K562 (cell line): ENCODE data around the gene KLK2. TPM values are rescaled to one million over a fixed set of nuclear protein-coding genes. Genes with fewer than 3 reads are reported as not detected.

ENCODE experiments used
- BACH1 ChIP-seq: fragments of 200-800 bp; sonication (Bioruptor generic); IDR thresholded peaks from 2 replicates; pipeline ENCODE4 v1.6.1; 2016; ENCODE audit warnings: missing genetic modification characterization, missing compliant biosample characterization
- CBFA2T3 ChIP-seq: fragments of 450-650 bp; IDR thresholded peaks from 2 replicates; pipeline ENCODE4 v1.6.1; 2017
- CCNT2 ChIP-seq: IDR thresholded peaks from 2 replicates; pipeline ENCODE4 v1.6.1; 2011; ENCODE audit warnings: borderline replicate concordance, low read depth, mild to moderate bottlenecking, moderate library complexity, mixed read lengths, low read length; ENCODE audit not compliant: insufficient read length; ENCODE audit errors: extremely low read depth
- EP300 ChIP-seq: IDR thresholded peaks from 2 replicates; pipeline ENCODE4 v1.6.1; 2012; ENCODE audit warnings: low read length, improper control_type of control experiment
- ESRRB ChIP-seq: fragments of 250-450 bp; sonication (Bioruptor Pico); IDR thresholded peaks from 2 replicates; pipeline ENCODE4 v1.5.0; 2020; ENCODE audit warnings: mild to moderate bottlenecking, moderate library complexity, borderline replicate concordance
- FOS ChIP-seq: IDR thresholded peaks from 3 replicates; pipeline ENCODE4 v1.6.1; 2011; ENCODE audit not compliant: insufficient read length; ENCODE audit errors: extremely low read depth
- HMG20A ChIP-seq: fragments of 450-650 bp; formaldehyde crosslinking; conservative IDR thresholded peaks from 2 replicates; pipeline ENCODE4 v1.4.0; 2020; ENCODE audit warnings: mild to moderate bottlenecking, mixed read lengths
- HNRNPK ChIP-seq: fragments of 200-400 bp; formaldehyde crosslinking; IDR thresholded peaks from one replicate; pipeline ENCODE4 v1.6.1; 2018; ENCODE audit warnings: mild to moderate bottlenecking, low read depth, low read length; ENCODE audit not compliant: poor library complexity, severe bottlenecking
- JUN ChIP-seq, 2 experiments: sonication (generic) in 1 of 2; formaldehyde crosslinking in 1 of 2; IDR thresholded peaks; 2 replicates each; pipeline versions ENCODE4 v1.6.1 to v1.8.0; 2012 to 2022; ENCODE audit warnings: borderline replicate concordance in 2 of 2, mild to moderate bottlenecking in 2 of 2, improper control_type of control experiment in 1 of 2, low read depth in 1 of 2, low read length in 1 of 2, missing genetic modification reagents in 1 of 2
- L3MBTL2 ChIP-seq: fragments of 450-650 bp; IDR thresholded peaks from 2 replicates; pipeline ENCODE4 v1.6.1; 2016; ENCODE audit warnings: mild to moderate bottlenecking, moderate library complexity
- MEIS2 ChIP-seq: fragments of 450-650 bp; IDR thresholded peaks from 2 replicates; pipeline ENCODE4 v1.6.1; 2014; ENCODE audit warnings: mild to moderate bottlenecking; ENCODE audit not compliant: partially characterized antibody
- MYC ChIP-seq, 2 experiments: fragments of 250-450 bp in 1 of 2; sonication (Bioruptor Pico) in 1 of 2; IDR thresholded peaks; 2 replicates each; pipeline versions ENCODE4 v1.5.1 to v1.6.1; 2012 to 2021; ENCODE audit warnings: low read depth in 2 of 2, borderline replicate concordance in 1 of 2, improper control_type of control experiment in 1 of 2, low read length in 1 of 2, mild to moderate bottlenecking in 1 of 2, moderate library complexity in 1 of 2
- NR1H2 ChIP-seq: sonication (generic); formaldehyde crosslinking; IDR thresholded peaks from 2 replicates; pipeline ENCODE4 v1.4.0; 2020; ENCODE audit warnings: mild to moderate bottlenecking, missing genetic modification reagents
- POLR2B ChIP-seq: fragments of 450-650 bp; IDR thresholded peaks from 2 replicates; pipeline ENCODE4 v1.6.1; 2018; ENCODE audit warnings: low read depth; ENCODE audit not compliant: partially characterized antibody
- RCOR1 ChIP-seq, 2 experiments: IDR thresholded peaks; 2 replicates each; pipeline ENCODE4 v1.6.1; 2012; ENCODE audit warnings: low read depth in 2 of 2, low read length in 2 of 2, borderline replicate concordance in 1 of 2, improper control_type of control experiment in 1 of 2
- SPI1 ChIP-seq: IDR thresholded peaks from 2 replicates; pipeline ENCODE4 v1.6.1; 2011; ENCODE audit warnings: low read depth, low read length, control low read depth, borderline replicate concordance
- TBL1XR1 ChIP-seq, 2 experiments: IDR thresholded peaks; 2 replicates each; pipeline ENCODE4 v1.6.1; 2012; ENCODE audit warnings: improper control_type of control experiment in 2 of 2, low read length in 2 of 2, mild to moderate bottlenecking in 1 of 2
- TBP ChIP-seq: optimal IDR thresholded peaks from 2 replicates; pipeline ENCODE3; 2011; ENCODE audit warnings: low read depth, low read length, improper control_type of control experiment
- polyA plus RNA-seq, 8 experiments: library from polyadenylated mRNA; depleted of rRNA in 4 of 8; stranded (reverse) in 5 of 8; unstranded in 3 of 8; fragments of >200 nt; fragmentation: Nextera tagmentation in 2 of 8; fragmentation: Illumina TruSeq in 1 of 8; extraction: Ambion mirVana in 2 of 8; extraction: Trizol in 1 of 8; gene quantifications; 2 replicates each; pipeline versions ENCODE4 v1.2.1 to v1.2.3, GENCODE V29; 2011 to 2014; ENCODE audit warnings: inconsistent platforms in 1 of 8, missing spikeins in 1 of 8
- total RNA-seq, 7 experiments: library from RNA; depleted of rRNA in 6 of 7; stranded (reverse); fragments of >200 nt in 6 of 7; fragmentation: Illumina TruSeq in 2 of 7; extraction: Trizol in 2 of 7; gene quantifications; 2 replicates each; pipeline versions ENCODE4 v1.2.1 to v1.2.3, GENCODE V29; 2011 to 2021; ENCODE audit warnings: low replicate concordance in 1 of 7
- TF ChIP-seq, protein P1 (sequence below), 2 experiments: fragments of 450-650 bp; IDR thresholded peaks; 2 replicates each; pipeline ENCODE4 v1.6.1; 2016
- TF ChIP-seq, protein P2 (sequence below): fragments of 450-650 bp; IDR thresholded peaks from 2 replicates; pipeline ENCODE4 v1.6.1; 2016
- TF ChIP-seq, protein P3 (sequence below): sonication (generic); formaldehyde crosslinking; IDR thresholded peaks from 2 replicates; pipeline ENCODE4 v1.5.0; 2020; ENCODE audit warnings: missing genetic modification reagents
- TF ChIP-seq, protein P4 (sequence below), 2 experiments: fragments of 200-800 bp in 1 of 2; sonication (Bioruptor generic) in 1 of 2; sonication (generic) in 1 of 2; formaldehyde crosslinking in 1 of 2; IDR thresholded peaks in 1 of 2; conservative IDR thresholded peaks in 1 of 2; 2 replicates each; pipeline versions ENCODE4 v1.5.0 to v1.6.1; 2016 to 2020; ENCODE audit warnings: missing compliant biosample characterization in 1 of 2, missing genetic modification characterization in 1 of 2, missing genetic modification reagents in 1 of 2

KLK2 gene
- total and polyA plus RNA-seq, 9 of the 15 experiments (the other 6 are each of a cell fraction or from before 2014, with no cell fraction given) = 0.11 to 0.47 (median 0.23) TPM; not detected in 1

DNA sequence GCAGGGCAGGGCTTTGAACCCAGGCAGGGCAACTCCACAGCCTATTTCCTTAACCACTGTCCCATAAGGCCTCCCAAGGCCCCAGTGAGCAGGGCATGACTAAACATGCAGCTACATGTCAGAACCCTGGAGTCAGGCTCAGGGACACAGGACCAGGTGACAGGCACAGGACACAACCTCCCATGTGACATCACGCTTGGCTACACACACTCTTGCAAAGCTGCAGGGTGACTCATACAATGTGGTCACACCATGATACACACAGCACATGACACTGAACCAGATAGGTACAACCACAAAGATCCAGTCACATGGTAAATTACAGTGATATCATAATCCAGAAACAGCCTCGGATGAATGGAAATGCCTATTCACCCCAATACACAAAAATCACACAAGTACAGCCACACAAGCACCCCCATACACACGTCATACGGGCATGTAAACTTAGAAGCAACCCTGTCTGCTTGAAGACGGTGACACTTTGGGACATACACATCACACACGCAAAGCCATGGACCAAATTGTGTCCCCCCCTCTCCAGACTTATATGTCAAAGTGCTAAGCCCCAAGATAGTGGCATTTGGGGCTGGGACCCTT, 23.5 kb downstream of the KLK2 start (continued):
- TF ChIP-seq POLR2B = no peak
- TF ChIP-seq MEIS2 = peak; percentile 21
- TF ChIP-seq, protein P1, sequence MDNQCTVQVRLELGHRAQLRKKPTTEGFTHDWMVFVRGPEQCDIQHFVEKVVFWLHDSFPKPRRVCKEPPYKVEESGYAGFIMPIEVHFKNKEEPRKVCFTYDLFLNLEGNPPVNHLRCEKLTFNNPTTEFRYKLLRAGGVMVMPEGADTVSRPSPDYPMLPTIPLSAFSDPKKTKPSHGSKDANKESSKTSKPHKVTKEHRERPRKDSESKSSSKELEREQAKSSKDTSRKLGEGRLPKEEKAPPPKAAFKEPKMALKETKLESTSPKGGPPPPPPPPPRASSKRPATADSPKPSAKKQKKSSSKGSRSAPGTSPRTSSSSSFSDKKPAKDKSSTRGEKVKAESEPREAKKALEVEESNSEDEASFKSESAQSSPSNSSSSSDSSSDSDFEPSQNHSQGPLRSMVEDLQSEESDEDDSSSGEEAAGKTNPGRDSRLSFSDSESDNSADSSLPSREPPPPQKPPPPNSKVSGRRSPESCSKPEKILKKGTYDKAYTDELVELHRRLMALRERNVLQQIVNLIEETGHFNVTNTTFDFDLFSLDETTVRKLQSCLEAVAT (IDR thresholded peaks at IDR 0.05) = peak in 1 of 2 experiments; percentile 86; a peak in 2 of 4 replicates
- TF ChIP-seq HMG20A (CRISPR knock-in tag) = no peak
- peak in 1 of 2 experiments; percentile 43; a peak in 1 of 4 replicates for TF ChIP-seq RCOR1 (IDR thresholded peaks at IDR 0.05; ENCODE audit: borderline replicate concordance in 1 of 2, low read depth in 2 of 2, low read length in 2 of 2)
- 0 out of 4 replicates have a peak, but pooled peaks of 1 of the 2 experiments have one; percentile 25 for TF ChIP-seq TBL1XR1 (IDR thresholded peaks at IDR 0.05; ENCODE audit: low read length in 2 of 2)
- TF ChIP-seq, protein P2, sequence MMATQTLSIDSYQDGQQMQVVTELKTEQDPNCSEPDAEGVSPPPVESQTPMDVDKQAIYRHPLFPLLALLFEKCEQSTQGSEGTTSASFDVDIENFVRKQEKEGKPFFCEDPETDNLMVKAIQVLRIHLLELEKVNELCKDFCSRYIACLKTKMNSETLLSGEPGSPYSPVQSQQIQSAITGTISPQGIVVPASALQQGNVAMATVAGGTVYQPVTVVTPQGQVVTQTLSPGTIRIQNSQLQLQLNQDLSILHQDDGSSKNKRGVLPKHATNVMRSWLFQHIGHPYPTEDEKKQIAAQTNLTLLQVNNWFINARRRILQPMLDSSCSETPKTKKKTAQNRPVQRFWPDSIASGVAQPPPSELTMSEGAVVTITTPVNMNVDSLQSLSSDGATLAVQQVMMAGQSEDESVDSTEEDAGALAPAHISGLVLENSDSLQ = peak; percentile 64
- peak; percentile 95 for TF ChIP-seq JUN (IDR thresholded peaks at IDR 0.05; ENCODE audit: borderline replicate concordance, low read depth, low read length)
- TF ChIP-seq JUN (CRISPR knock-in tag; IDR thresholded peaks at IDR 0.05; ENCODE audit: borderline replicate concordance) = peak; percentile 98
- peak; percentile 49 for TF ChIP-seq MYC (IDR thresholded peaks at IDR 0.05; ENCODE audit: low read depth, low read length)
- TF ChIP-seq MYC (CRISPR knock-in tag; IDR thresholded peaks at IDR 0.05; ENCODE audit: borderline replicate concordance, low read depth) = no peak
- TF ChIP-seq EP300 = peak; percentile 62; the same call in 1 of the 2 replicates
- TF ChIP-seq ESRRB (CRISPR knock-in tag) = no peak
- TF ChIP-seq, protein P3, sequence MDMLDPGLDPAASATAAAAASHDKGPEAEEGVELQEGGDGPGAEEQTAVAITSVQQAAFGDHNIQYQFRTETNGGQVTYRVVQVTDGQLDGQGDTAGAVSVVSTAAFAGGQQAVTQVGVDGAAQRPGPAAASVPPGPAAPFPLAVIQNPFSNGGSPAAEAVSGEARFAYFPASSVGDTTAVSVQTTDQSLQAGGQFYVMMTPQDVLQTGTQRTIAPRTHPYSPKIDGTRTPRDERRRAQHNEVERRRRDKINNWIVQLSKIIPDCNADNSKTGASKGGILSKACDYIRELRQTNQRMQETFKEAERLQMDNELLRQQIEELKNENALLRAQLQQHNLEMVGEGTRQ = peak; percentile 71
- no peak for TF ChIP-seq HNRNPK
- peak; percentile 73 for TF ChIP-seq TBP
- no peak for TF ChIP-seq BACH1 (tag)
- TF ChIP-seq CBFA2T3 = peak; percentile 74
- TF ChIP-seq, protein P4, sequence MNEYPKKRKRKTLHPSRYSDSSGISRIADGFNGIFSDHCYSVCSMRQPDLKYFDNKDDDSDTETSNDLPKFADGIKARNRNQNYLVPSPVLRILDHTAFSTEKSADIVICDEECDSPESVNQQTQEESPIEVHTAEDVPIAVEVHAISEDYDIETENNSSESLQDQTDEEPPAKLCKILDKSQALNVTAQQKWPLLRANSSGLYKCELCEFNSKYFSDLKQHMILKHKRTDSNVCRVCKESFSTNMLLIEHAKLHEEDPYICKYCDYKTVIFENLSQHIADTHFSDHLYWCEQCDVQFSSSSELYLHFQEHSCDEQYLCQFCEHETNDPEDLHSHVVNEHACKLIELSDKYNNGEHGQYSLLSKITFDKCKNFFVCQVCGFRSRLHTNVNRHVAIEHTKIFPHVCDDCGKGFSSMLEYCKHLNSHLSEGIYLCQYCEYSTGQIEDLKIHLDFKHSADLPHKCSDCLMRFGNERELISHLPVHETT (CRISPR knock-in tag; conservative IDR thresholded peaks at IDR 0.05 in 1 of 2, IDR thresholded peaks at IDR 0.05 in 1 of 2) = 0 out of 4 replicates have a peak, but pooled peaks of 1 of the 2 experiments have one; percentile 34
- TF ChIP-seq SPI1 = no peak
- TF ChIP-seq FOS = peak; percentile 66
- TF ChIP-seq NR1H2 (CRISPR knock-in tag) = no peak
- peak; percentile 78 for TF ChIP-seq L3MBTL2
- no peak for TF ChIP-seq CCNT2
